WTC11 (cell line): Measurements from ENCODE around the gene QRFP. TPM values are rescaled to one million over a fixed set of nuclear protein-coding genes. Genes with fewer than 3 reads are reported as not detected.
A peak's percentile ranks its signal among the peaks of the same experiment; 100 is the strongest.

Experiments
- ATAC-seq: fragments of 200-7000 bp; cut with Tn5 transposase; 2 replicates; pipeline ENCODE4 v1.10.0; 2021; ENCODE audit warnings: mild to moderate bottlenecking, moderate library complexity
- CTCF ChIA-PET: fragments of 300-600 bp; sonication (Branson Sonifier 250); formaldehyde crosslinking; loops from one replicate; lab custom pipeline; 2021; ENCODE audit warnings: antibody characterized with exemption; lab: Charles Lee
- POLR2A ChIA-PET: fragments of 350-600 bp; sonication (Branson Sonifier 250); formaldehyde crosslinking; loops from one replicate; lab custom pipeline; 2021; ENCODE audit warnings: antibody characterized with exemption; lab: Charles Lee
- DNase-seq: peaks from one replicate; pipeline ENCODE4 v3.0.0; 2021; ENCODE audit warnings: low spot score
- H3K27ac Mint-ChIP-seq: 2 replicates; pipeline ENCODE4 v1.8.0; 2021; ENCODE audit warnings: mixed read lengths
- H3K27me3 Mint-ChIP-seq: 2 replicates; pipeline ENCODE4 v1.8.0; 2021; ENCODE audit warnings: low read depth, mild to moderate bottlenecking, moderate library complexity, mixed read lengths
- H3K36me3 Mint-ChIP-seq: 2 replicates; pipeline ENCODE4 v1.8.0; 2021; ENCODE audit warnings: mixed read lengths
- H3K4me1 Mint-ChIP-seq: 2 replicates; pipeline ENCODE4 v1.8.0; 2022; ENCODE audit warnings: mixed read lengths
- H3K4me3 Mint-ChIP-seq: 2 replicates; pipeline ENCODE4 v1.8.0; 2021; ENCODE audit warnings: mild to moderate bottlenecking, moderate library complexity, mixed read lengths
- H3K9me3 Mint-ChIP-seq: 2 replicates; pipeline ENCODE4 v1.8.0; 2021; ENCODE audit warnings: mixed read lengths
- AR ChIP-seq: fragments of 250-450 bp; sonication (Bioruptor Pico); IDR thresholded peaks from 2 replicates; pipeline ENCODE4 v1.9.0; 2021; ENCODE audit warnings: mild to moderate bottlenecking
- ATF3 ChIP-seq: sonication (generic); formaldehyde crosslinking; conservative IDR thresholded peaks from 2 replicates; pipeline ENCODE4 v1.8.1; 2022; ENCODE audit warnings: mild to moderate bottlenecking, missing genetic modification reagents
- ATF6 ChIP-seq: sonication (generic); formaldehyde crosslinking; IDR thresholded peaks from 2 replicates; pipeline ENCODE4 v1.8.1; 2023; ENCODE audit warnings: mild to moderate bottlenecking, missing genetic modification reagents
- CTCF ChIP-seq: fragments of 200-600 bp; IDR thresholded peaks from 2 replicates; pipeline ENCODE4 v1.8.0; 2022; ENCODE audit warnings: antibody characterized with exemption
- E2F4 ChIP-seq: sonication (generic); formaldehyde crosslinking; IDR thresholded peaks from 2 replicates; pipeline ENCODE4 v1.8.1; 2022; ENCODE audit warnings: low read depth, mild to moderate bottlenecking, moderate library complexity, missing genetic modification reagents, borderline replicate concordance
- ELF4 ChIP-seq: sonication (generic); formaldehyde crosslinking; IDR thresholded peaks from 2 replicates; pipeline ENCODE4 v1.8.1; 2022; ENCODE audit warnings: low read depth, mild to moderate bottlenecking, moderate library complexity, missing genetic modification reagents
- ERG ChIP-seq: fragments of 250-450 bp; sonication (Bioruptor Pico); IDR thresholded peaks from 2 replicates; pipeline ENCODE4 v1.8.0; 2021; ENCODE audit warnings: mild to moderate bottlenecking
- FOXP4 ChIP-seq: sonication (generic); formaldehyde crosslinking; IDR thresholded peaks from 2 replicates; pipeline ENCODE4 v1.8.0; 2022; ENCODE audit warnings: mild to moderate bottlenecking, missing genetic modification reagents
- HMGA2 ChIP-seq: fragments of 250-450 bp; sonication (Bioruptor Pico); IDR thresholded peaks from 2 replicates; pipeline ENCODE4 v1.4.0; 2021; ENCODE audit warnings: mild to moderate bottlenecking, moderate library complexity
- JUN ChIP-seq: sonication (generic); formaldehyde crosslinking; IDR thresholded peaks from 2 replicates; pipeline ENCODE4 v1.8.0; 2023; ENCODE audit warnings: mild to moderate bottlenecking, missing genetic modification reagents
- NFYB ChIP-seq: sonication (generic); formaldehyde crosslinking; conservative IDR thresholded peaks from 2 replicates; pipeline ENCODE4 v1.8.0; 2022; ENCODE audit warnings: low read depth, missing genetic modification reagents
- NR1H2 ChIP-seq: sonication (generic); formaldehyde crosslinking; IDR thresholded peaks from 2 replicates; pipeline ENCODE4 v1.9.0; 2021; ENCODE audit warnings: mild to moderate bottlenecking, moderate library complexity, missing genetic modification reagents
- PRRX2 ChIP-seq: fragments of 250-450 bp; sonication (Bioruptor Pico); IDR thresholded peaks from 2 replicates; pipeline ENCODE4 v1.8.0; 2021; ENCODE audit warnings: mild to moderate bottlenecking
- SMAD3 ChIP-seq: sonication (generic); formaldehyde crosslinking; IDR thresholded peaks from 2 replicates; pipeline ENCODE4 v1.8.0; 2022; ENCODE audit warnings: missing genetic modification reagents, mild to moderate bottlenecking, borderline replicate concordance
- SOX15 ChIP-seq: fragments of 250-450 bp; sonication (Bioruptor Pico); IDR thresholded peaks from 2 replicates; pipeline ENCODE4 v1.9.0; 2021; ENCODE audit warnings: mild to moderate bottlenecking
- ZBTB43 ChIP-seq: sonication (generic); formaldehyde crosslinking; IDR thresholded peaks from 2 replicates; pipeline ENCODE4 v1.8.1; 2023; ENCODE audit warnings: mild to moderate bottlenecking, missing genetic modification reagents
- ZNF121 ChIP-seq: sonication (generic); formaldehyde crosslinking; IDR thresholded peaks from 2 replicates; pipeline ENCODE4 v1.8.0; 2023; ENCODE audit warnings: missing genetic modification reagents
- total RNA-seq: library from RNA; stranded (reverse); gene quantifications from 3 replicates; pipeline ENCODE4 v1.2.3, GENCODE V29; 2021

QRFP gene
- total RNA-seq, 1 experiment from 2014 or later, result not detected

- TF ChIP-seq AR (CRISPR knock-in tag) (no peak), E2F4 (CRISPR knock-in tag) (no peak), SOX15 (CRISPR knock-in tag) (no peak), ELF4 (CRISPR knock-in tag) (no peak), ZNF121 (CRISPR knock-in tag) (no peak), ATF6 (no peak), PRRX2 (CRISPR knock-in tag) (no peak), JUN (CRISPR knock-in tag) (no peak), FOXP4 (CRISPR knock-in tag) (no peak), ERG (CRISPR knock-in tag) (no peak), ATF3 (CRISPR knock-in tag) (no peak), NFYB (CRISPR knock-in tag) (no peak)
Observed at GRCh38 chr9:130913599-130914416, 17.2 kb upstream of the QRFP start (continued).

- POLR2A ChIA-PET, result interaction anchor here (0.9 kb wide), 1 partner anchor 28 kb away, joined by 4 read pairs; no protein-coding TSS in a partner anchor
- ATAC-seq (no peak), DNase-seq (no peak)
- Mint-ChIP-seq H3K27ac (peak overlapping the region; percentile 85), H3K4me1 (peaks cover 9% of the 10 kb centered on the region), H3K36me3 (no peaks in the 10 kb centered on the region), H3K4me3 (no peak overlapping the region), H3K9me3 (no peaks in the 10 kb centered on the region), H3K27me3 (no peaks in the 10 kb centered on the region)
- CTCF ChIA-PET, result interaction anchor here (0.9 to 2.4 kb wide), 7 partner anchors 20 to 133 kb away, joined by 4 to 20 read pairs (median 6); no protein-coding TSS in a partner anchor
- TF ChIP-seq CTCF (no peak), NR1H2 (no peak), ZBTB43 (CRISPR knock-in tag) (no peak), HMGA2 (no peak), SMAD3 (no peak)
Observed at GRCh38 chr9:130912932-130913598, 16.5 kb upstream of the QRFP start.
